GM12878 (cell line): ENCODE measurements around the gene SLC13A2.
"Not testable (repeated sequence)": the region's sequence is repeated elsewhere in the genome, so short reads cannot be mapped to it uniquely, and the experiment has no call there.

Source experiments
- CHD1 ChIP-seq: IDR thresholded peaks from 2 replicates; pipeline ENCODE4 v1.6.1; 2012; ENCODE audit warnings: low read depth, low read length, improper control_type of control experiment
- EP300 ChIP-seq, 2 experiments: fragments of 150-350 bp in 1 of 2; IDR thresholded peaks; 2 replicates each; pipeline ENCODE4 v1.6.1; 2011 to 2012; ENCODE audit warnings: low read depth in 2 of 2, low read length in 2 of 2, borderline replicate concordance in 1 of 2, improper control_type of control experiment in 1 of 2, inconsistent platforms in 1 of 2; ENCODE audit not compliant: control insufficient read depth in 1 of 2
- KDM1A ChIP-seq: fragments of 200-600 bp; sonication (generic); IDR thresholded peaks from 2 replicates; pipeline ENCODE4 v1.6.1; 2016; ENCODE audit warnings: borderline replicate concordance
- RBBP5 ChIP-seq: fragments of 200-600 bp; sonication (generic); conservative IDR thresholded peaks from 2 replicates; pipeline ENCODE4 v1.6.1; 2016
- RCOR1 ChIP-seq: conservative IDR thresholded peaks from 2 replicates; pipeline ENCODE4 v1.6.1; 2012; ENCODE audit warnings: low read depth, low read length, improper control_type of control experiment
- TF ChIP-seq, protein P1 (sequence below): fragments of 450-650 bp; formaldehyde crosslinking; IDR thresholded peaks from 2 replicates; pipeline ENCODE4 v1.4.0; 2022; ENCODE audit warnings: mild to moderate bottlenecking, moderate library complexity
- TF ChIP-seq, protein P2 (sequence below), 3 experiments: IDR thresholded peaks in 2 of 3; conservative IDR thresholded peaks in 1 of 3; 2 replicates each; pipeline ENCODE4 v1.5.1; 2011; ENCODE audit warnings: low read depth in 3 of 3, low read length in 3 of 3, mild to moderate bottlenecking in 3 of 3, control low read depth in 2 of 3, moderate library complexity in 2 of 3, inconsistent platforms in 1 of 3, mixed read lengths in 1 of 3; ENCODE audit not compliant: control insufficient read depth in 2 of 3, insufficient read depth in 1 of 3; ENCODE audit errors: extremely low read depth in 1 of 3

DNA sequence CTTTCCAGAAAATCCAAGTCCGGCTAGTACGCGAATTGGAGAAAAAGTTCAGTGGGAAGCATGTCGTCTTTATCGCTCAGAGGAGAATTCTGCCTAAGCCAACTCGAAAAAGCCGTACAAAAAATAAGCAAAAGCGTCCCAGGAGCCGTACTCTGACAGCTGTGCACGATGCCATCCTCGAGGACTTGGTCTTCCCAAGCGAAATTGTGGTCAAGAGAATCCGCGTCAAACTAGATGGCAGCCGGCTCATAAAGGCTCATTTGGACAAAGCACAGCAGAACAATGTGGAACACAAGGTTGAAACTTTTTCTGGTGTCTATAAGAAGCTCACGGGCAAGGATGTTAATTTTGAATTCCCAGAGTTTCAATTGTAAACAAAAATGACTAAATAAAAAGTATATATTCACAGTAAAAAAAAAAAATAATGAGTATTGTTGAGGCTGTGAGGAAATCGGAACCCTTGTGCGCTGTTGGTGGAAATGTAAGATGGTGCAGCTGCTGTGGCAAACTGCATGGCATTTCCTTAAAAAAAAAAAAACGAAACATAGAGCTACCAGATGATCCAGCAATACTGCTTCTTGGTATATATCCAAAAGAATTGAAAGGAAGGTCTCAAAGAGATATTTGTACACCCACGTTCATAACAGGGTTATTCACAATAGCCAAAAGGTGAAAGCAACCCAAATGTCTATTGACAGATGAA is 5.3 kb upstream of the SLC13A2 start:
- not testable (repeated sequence) for TF ChIP-seq RCOR1; CHD1; RBBP5; KDM1A; EP300 (IDR thresholded peaks at IDR 0.05; ENCODE audit: borderline replicate concordance in 1 of 2, control insufficient read depth in 1 of 2, low read depth in 2 of 2, low read length in 2 of 2)
- TF ChIP-seq, protein P1, sequence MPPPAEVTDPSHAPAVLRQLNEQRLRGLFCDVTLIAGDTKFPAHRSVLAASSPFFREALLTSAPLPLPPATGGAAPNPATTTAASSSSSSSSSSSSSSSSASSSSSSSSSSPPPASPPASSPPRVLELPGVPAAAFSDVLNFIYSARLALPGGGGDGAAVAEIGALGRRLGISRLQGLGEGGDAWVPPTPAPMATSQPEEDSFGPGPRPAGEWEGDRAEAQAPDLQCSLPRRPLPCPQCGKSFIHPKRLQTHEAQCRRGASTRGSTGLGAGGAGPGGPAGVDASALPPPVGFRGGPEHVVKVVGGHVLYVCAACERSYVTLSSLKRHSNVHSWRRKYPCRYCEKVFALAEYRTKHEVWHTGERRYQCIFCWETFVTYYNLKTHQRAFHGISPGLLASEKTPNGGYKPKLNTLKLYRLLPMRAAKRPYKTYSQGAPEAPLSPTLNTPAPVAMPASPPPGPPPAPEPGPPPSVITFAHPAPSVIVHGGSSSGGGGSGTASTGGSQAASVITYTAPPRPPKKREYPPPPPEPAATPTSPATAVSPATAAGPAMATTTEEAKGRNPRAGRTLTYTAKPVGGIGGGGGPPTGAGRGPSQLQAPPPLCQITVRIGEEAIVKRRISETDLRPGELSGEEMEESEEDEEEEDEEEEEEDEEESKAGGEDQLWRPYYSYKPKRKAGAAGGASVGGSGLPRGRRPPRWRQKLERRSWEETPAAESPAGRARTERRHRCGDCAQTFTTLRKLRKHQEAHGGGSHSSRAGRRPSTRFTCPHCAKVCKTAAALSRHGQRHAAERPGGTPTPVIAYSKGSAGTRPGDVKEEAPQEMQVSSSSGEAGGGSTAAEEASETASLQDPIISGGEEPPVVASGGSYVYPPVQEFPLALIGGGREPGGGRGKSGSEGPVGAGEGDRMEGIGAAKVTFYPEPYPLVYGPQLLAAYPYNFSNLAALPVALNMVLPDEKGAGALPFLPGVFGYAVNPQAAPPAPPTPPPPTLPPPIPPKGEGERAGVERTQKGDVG (CRISPR knock-in tag) = not testable (repeated sequence)
- TF ChIP-seq, protein P2, sequence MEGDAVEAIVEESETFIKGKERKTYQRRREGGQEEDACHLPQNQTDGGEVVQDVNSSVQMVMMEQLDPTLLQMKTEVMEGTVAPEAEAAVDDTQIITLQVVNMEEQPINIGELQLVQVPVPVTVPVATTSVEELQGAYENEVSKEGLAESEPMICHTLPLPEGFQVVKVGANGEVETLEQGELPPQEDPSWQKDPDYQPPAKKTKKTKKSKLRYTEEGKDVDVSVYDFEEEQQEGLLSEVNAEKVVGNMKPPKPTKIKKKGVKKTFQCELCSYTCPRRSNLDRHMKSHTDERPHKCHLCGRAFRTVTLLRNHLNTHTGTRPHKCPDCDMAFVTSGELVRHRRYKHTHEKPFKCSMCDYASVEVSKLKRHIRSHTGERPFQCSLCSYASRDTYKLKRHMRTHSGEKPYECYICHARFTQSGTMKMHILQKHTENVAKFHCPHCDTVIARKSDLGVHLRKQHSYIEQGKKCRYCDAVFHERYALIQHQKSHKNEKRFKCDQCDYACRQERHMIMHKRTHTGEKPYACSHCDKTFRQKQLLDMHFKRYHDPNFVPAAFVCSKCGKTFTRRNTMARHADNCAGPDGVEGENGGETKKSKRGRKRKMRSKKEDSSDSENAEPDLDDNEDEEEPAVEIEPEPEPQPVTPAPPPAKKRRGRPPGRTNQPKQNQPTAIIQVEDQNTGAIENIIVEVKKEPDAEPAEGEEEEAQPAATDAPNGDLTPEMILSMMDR (IDR thresholded peaks at IDR 0.05 in 2 of 3, conservative IDR thresholded peaks at IDR 0.05 in 1 of 3; ENCODE audit: control insufficient read depth in 2 of 3, extremely low read depth in 1 of 3, insufficient read depth in 1 of 3, low read depth in 3 of 3, low read length in 3 of 3) = not testable (repeated sequence)
